Activated naive CD8-positive, alpha-beta T cell treated with anti-CD3 and anti-CD28 coated beads for 36 hours (primary cell): ENCODE results near the gene CYP27A1. TPM values are rescaled to one million over a fixed set of nuclear protein-coding genes. Genes with fewer than 3 reads are reported as not detected.

Experiments used
- DNase-seq: peaks from one replicate; pipeline ENCODE4 v3.0.0; 2021
- H3K27ac Mint-ChIP-seq: one replicate; pipeline ENCODE4 v1.8.0; 2022; ENCODE audit warnings: mild to moderate bottlenecking, moderate library complexity, mixed read lengths
- H3K27me3 Mint-ChIP-seq: one replicate; pipeline ENCODE4 v1.8.0; 2022; ENCODE audit warnings: mild to moderate bottlenecking, mixed read lengths
- H3K36me3 Mint-ChIP-seq: one replicate; pipeline ENCODE4 v1.8.0; 2021; ENCODE audit warnings: mild to moderate bottlenecking, mixed read lengths
- H3K4me1 Mint-ChIP-seq: one replicate; pipeline ENCODE4 v1.8.0; 2021; ENCODE audit warnings: mixed read lengths
- H3K4me3 Mint-ChIP-seq: one replicate; pipeline ENCODE4 v1.8.0; 2022; ENCODE audit warnings: mild to moderate bottlenecking, moderate library complexity, mixed read lengths
- H3K9me3 Mint-ChIP-seq: one replicate; pipeline ENCODE4 v1.8.0; 2022; ENCODE audit warnings: mixed read lengths
- total RNA-seq, 2 experiments: library from RNA; stranded (reverse); gene quantifications; one replicate each; pipeline ENCODE4 v1.2.3, GENCODE V29; 2021

The CYP27A1 gene
- total RNA-seq, 2 experiments from 2014 or later, result not detected

- no peak for DNase-seq
- peaks cover 1% of the 10 kb centered on the region for H3K4me1 Mint-ChIP-seq
- H3K36me3 Mint-ChIP-seq, result no peaks in the 10 kb centered on the region
- H3K27me3 Mint-ChIP-seq, result peaks cover 47% of the 10 kb centered on the region
- H3K9me3 Mint-ChIP-seq, result no peaks in the 10 kb centered on the region
- H3K4me3 Mint-ChIP-seq, result no peak overlapping the region
- H3K27ac Mint-ChIP-seq, result no peak overlapping the region
These were observed 4.2 kb downstream of the CYP27A1 start for GRCh38 chr2:218786133-218786532.

GRCh38 chr2:218788529-218789255, 6.7 kb downstream of the CYP27A1 start:
- H3K27me3 Mint-ChIP-seq, result peaks cover 29% of the 10 kb centered on the region
- no peak overlapping the region for H3K27ac Mint-ChIP-seq
- no peak for DNase-seq
- H3K36me3 Mint-ChIP-seq, result no peaks in the 10 kb centered on the region
- H3K9me3 Mint-ChIP-seq, result no peaks in the 10 kb centered on the region
- no peak overlapping the region for H3K4me3 Mint-ChIP-seq
- no peaks in the 10 kb centered on the region for H3K4me1 Mint-ChIP-seq

GRCh38 chr2:218792433-218792832, 10.5 kb downstream of the CYP27A1 start:
- Mint-ChIP-seq H3K36me3 (no peaks in the 10 kb centered on the region), H3K4me1 (no peaks in the 10 kb centered on the region), H3K27ac (no peak overlapping the region), H3K27me3 (peaks cover 21% of the 10 kb centered on the region), H3K9me3 (no peaks in the 10 kb centered on the region), H3K4me3 (no peak overlapping the region)
- no peak for DNase-seq

- no peaks in the 10 kb centered on the region for H3K4me1 Mint-ChIP-seq
- H3K36me3 Mint-ChIP-seq, result no peaks in the 10 kb centered on the region
- peaks cover 34% of the 10 kb centered on the region for H3K27me3 Mint-ChIP-seq
- H3K9me3 Mint-ChIP-seq, result no peaks in the 10 kb centered on the region
- no peak for DNase-seq
- no peak overlapping the region for H3K4me3 Mint-ChIP-seq
- no peak overlapping the region for H3K27ac Mint-ChIP-seq
These were observed 14.7 kb downstream of the CYP27A1 start for GRCh38 chr2:218796691-218797090.

GRCh38 chr2:218798767-218799504, 17.0 kb downstream of the CYP27A1 start:
- DNase-seq, result no peak
- H3K36me3 Mint-ChIP-seq, result no peaks in the 10 kb centered on the region
- no peak overlapping the region for H3K4me3 Mint-ChIP-seq
- peaks cover 2% of the 10 kb centered on the region for H3K4me1 Mint-ChIP-seq
- no peak overlapping the region for H3K27ac Mint-ChIP-seq
- H3K9me3 Mint-ChIP-seq, result no peaks in the 10 kb centered on the region
- peaks cover 39% of the 10 kb centered on the region for H3K27me3 Mint-ChIP-seq

- no peaks in the 10 kb centered on the region for H3K36me3 Mint-ChIP-seq
- no peak for DNase-seq
- no peak overlapping the region for H3K4me3 Mint-ChIP-seq
- H3K9me3 Mint-ChIP-seq, result peaks cover 8% of the 10 kb centered on the region
- H3K27ac Mint-ChIP-seq, result no peak overlapping the region
- peaks cover 2% of the 10 kb centered on the region for H3K4me1 Mint-ChIP-seq
- peaks cover 41% of the 10 kb centered on the region for H3K27me3 Mint-ChIP-seq
These were observed 18.0 kb downstream of the CYP27A1 start for GRCh38 chr2:218799990-218800389.

GRCh38 chr2:218802386-218802994, 20.5 kb downstream of the CYP27A1 start:
- H3K36me3 Mint-ChIP-seq, result no peaks in the 10 kb centered on the region
- peaks cover 47% of the 10 kb centered on the region for H3K27me3 Mint-ChIP-seq
- no peak for DNase-seq
- H3K4me3 Mint-ChIP-seq, result no peak overlapping the region
- peaks cover 7% of the 10 kb centered on the region for H3K4me1 Mint-ChIP-seq
- peaks cover 10% of the 10 kb centered on the region for H3K9me3 Mint-ChIP-seq
- H3K27ac Mint-ChIP-seq, result no peak overlapping the region

GRCh38 chr2:218804817-218805216, 22.9 kb downstream of the CYP27A1 start:
- Mint-ChIP-seq H3K4me3 (no peak overlapping the region), H3K27ac (no peak overlapping the region), H3K4me1 (peaks cover 7% of the 10 kb centered on the region), H3K36me3 (no peaks in the 10 kb centered on the region), H3K9me3 (peaks cover 10% of the 10 kb centered on the region), H3K27me3 (peaks cover 45% of the 10 kb centered on the region)
- DNase-seq, result no peak

GRCh38 chr2:218805627-218806026, 23.7 kb downstream of the CYP27A1 start:
- Mint-ChIP-seq H3K9me3 (peaks cover 10% of the 10 kb centered on the region), H3K4me3 (no peak overlapping the region), H3K27me3 (peaks cover 48% of the 10 kb centered on the region), H3K27ac (no peak overlapping the region), H3K36me3 (no peaks in the 10 kb centered on the region), H3K4me1 (peaks cover 7% of the 10 kb centered on the region)
- DNase-seq, result no peak

- Mint-ChIP-seq H3K4me1 (peaks cover 7% of the 10 kb centered on the region), H3K4me3 (no peak overlapping the region), H3K27ac (no peak overlapping the region), H3K27me3 (peaks cover 51% of the 10 kb centered on the region), H3K9me3 (peaks cover 10% of the 10 kb centered on the region), H3K36me3 (no peaks in the 10 kb centered on the region)
- DNase-seq, result no peak
These were observed 24.5 kb downstream of the CYP27A1 start for GRCh38 chr2:218806346-218806978.

GRCh38 chr2:218807626-218808025, 25.7 kb downstream of the CYP27A1 start:
- Mint-ChIP-seq H3K27me3 (peaks cover 49% of the 10 kb centered on the region), H3K36me3 (no peaks in the 10 kb centered on the region), H3K4me1 (peaks cover 5% of the 10 kb centered on the region), H3K4me3 (no peak overlapping the region), H3K27ac (no peak overlapping the region), H3K9me3 (peaks cover 10% of the 10 kb centered on the region)
- DNase-seq, result no peak

GRCh38 chr2:218809515-218809914, 27.6 kb downstream of the CYP27A1 start:
- H3K36me3 Mint-ChIP-seq, result no peaks in the 10 kb centered on the region
- H3K4me3 Mint-ChIP-seq, result no peak overlapping the region
- no peak for DNase-seq
- peaks cover 5% of the 10 kb centered on the region for H3K4me1 Mint-ChIP-seq
- peaks cover 5% of the 10 kb centered on the region for H3K9me3 Mint-ChIP-seq
- H3K27ac Mint-ChIP-seq, result no peak overlapping the region
- H3K27me3 Mint-ChIP-seq, result peaks cover 45% of the 10 kb centered on the region

GRCh38 chr2:218810256-218810655, 28.3 kb downstream of the CYP27A1 start:
- H3K9me3 Mint-ChIP-seq, result no peaks in the 10 kb centered on the region
- DNase-seq, result no peak
- H3K4me1 Mint-ChIP-seq, result peaks cover 5% of the 10 kb centered on the region
- no peaks in the 10 kb centered on the region for H3K36me3 Mint-ChIP-seq
- no peak overlapping the region for H3K4me3 Mint-ChIP-seq
- H3K27me3 Mint-ChIP-seq, result peaks cover 38% of the 10 kb centered on the region
- H3K27ac Mint-ChIP-seq, result no peak overlapping the region

GRCh38 chr2:218811382-218811781, 29.4 kb downstream of the CYP27A1 start:
- H3K4me3 Mint-ChIP-seq, result no peak overlapping the region
- no peak for DNase-seq
- no peaks in the 10 kb centered on the region for H3K9me3 Mint-ChIP-seq
- H3K27me3 Mint-ChIP-seq, result peaks cover 35% of the 10 kb centered on the region
- peaks cover 2% of the 10 kb centered on the region for H3K4me1 Mint-ChIP-seq
- H3K36me3 Mint-ChIP-seq, result no peaks in the 10 kb centered on the region
- no peak overlapping the region for H3K27ac Mint-ChIP-seq
